ENCODE results near the gene GPC6.

GPC6 gene

DNA sequence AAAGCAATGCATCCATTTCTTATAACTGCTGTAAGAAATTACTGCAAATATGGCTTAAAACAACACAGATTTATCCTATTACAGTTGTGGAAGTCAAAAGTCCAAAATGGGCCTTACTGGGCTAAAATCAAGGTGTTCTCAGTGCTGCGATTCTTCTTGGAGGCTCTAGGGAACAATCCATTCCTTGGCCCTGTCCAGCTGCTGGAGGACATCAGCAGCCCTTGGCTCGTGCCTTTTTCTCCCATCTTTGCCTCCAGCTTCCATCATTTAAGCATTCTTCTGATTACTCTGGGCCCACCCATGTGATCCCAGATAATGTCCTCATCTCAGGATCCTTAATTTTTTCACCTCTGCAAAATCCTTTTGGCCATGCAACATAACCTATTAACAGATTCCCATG lies 645.8 kb downstream of the GPC6 start:
- H2BK120ac ChIP-seq (ENCODE audit: low read depth, low read length) = no peak overlapping the region

DNA sequence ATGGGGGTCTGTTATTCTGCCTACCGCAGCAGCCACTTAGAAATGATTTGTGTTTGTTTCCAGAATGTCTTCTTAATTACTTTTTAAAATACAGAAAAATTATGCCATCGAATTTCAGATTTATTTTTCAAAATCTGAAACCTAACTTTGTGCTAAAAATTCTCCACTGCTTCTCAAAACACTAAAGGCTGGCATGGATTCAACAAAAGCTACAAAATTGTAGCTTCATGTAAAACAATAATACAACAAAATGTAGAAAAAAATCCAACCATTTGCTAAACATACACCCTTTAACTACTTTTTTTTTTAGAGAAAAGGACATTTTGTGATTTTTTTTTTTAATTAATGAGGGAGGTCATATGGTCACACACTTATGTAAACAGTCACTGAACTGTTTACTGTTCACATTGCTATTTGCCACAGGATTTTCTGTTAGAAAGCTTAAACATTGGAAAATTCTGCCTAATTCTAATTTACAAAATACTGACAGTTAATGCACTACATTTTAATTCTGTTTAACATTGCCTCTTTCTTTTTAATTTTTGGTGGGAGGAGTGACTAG lies 646.3 kb downstream of the GPC6 start:
- no peak overlapping the region for H3K9ac ChIP-seq (ENCODE audit: low read depth, low read length, poor library complexity)

More for the DNA sequence above, 645.8 kb downstream of the GPC6 start:
- H2BK12ac ChIP-seq (ENCODE audit: low read length) = no peak overlapping the region
- no peak overlapping the region for H3K4me3 ChIP-seq (ENCODE audit: low read length in 2 of 2)
- no peaks in the 10 kb centered on the region for H3K36me3 ChIP-seq (replicated peaks in 1 of 2; ENCODE audit: control insufficient read depth in 2 of 2, insufficient read depth in 2 of 2, low read length in 2 of 2)
- no peak overlapping the region for H2BK5ac ChIP-seq (ENCODE audit: low read length)
- no peak overlapping the region for H2BK15ac ChIP-seq (ENCODE audit: low read length)
- no peaks in the 10 kb centered on the region for H3K4me1 ChIP-seq (ENCODE audit: control insufficient read depth in 2 of 2, insufficient read depth in 1 of 2, low read depth in 1 of 2, low read length in 2 of 2)
- no CpG with 5 or more reads among the region's 2 CpGs for WGBS, 2 donors (ENCODE audit: extremely low coverage in 2 of 2, insufficient read length in 2 of 2, insufficient replicate concordance in 1 of 2)
- H3K14ac ChIP-seq (ENCODE audit: low read length) = no peak overlapping the region
- no peaks in the 10 kb centered on the region for H3K9me3 ChIP-seq (replicated peaks in 1 of 2; ENCODE audit: control insufficient read depth in 2 of 2, insufficient read depth in 1 of 2, low read depth in 1 of 2, low read length in 2 of 2)
- DNase-seq (ENCODE audit: low spot score) = no peak
- no peaks in the 10 kb centered on the region for H3K79me1 ChIP-seq (ENCODE audit: low read depth, low read length)
- H3K4me2 ChIP-seq (ENCODE audit: insufficient read depth, low read length, poor library complexity, severe bottlenecking) = no peak overlapping the region
- no peak overlapping the region for H3K18ac ChIP-seq (ENCODE audit: low read length)
- no peak overlapping the region for H3K4ac ChIP-seq (ENCODE audit: low read length)
- no peak overlapping the region for H4K8ac ChIP-seq (ENCODE audit: low read depth, low read length)
- H3K27ac ChIP-seq (replicated peaks; ENCODE audit: low read length) = no peak overlapping the region
- no peak overlapping the region for H3K23ac ChIP-seq (ENCODE audit: low read depth, low read length, poor library complexity)
- no peak overlapping the region for H3K9ac ChIP-seq (ENCODE audit: low read depth, low read length, poor library complexity)
- H3K27me3 ChIP-seq (ENCODE audit: control insufficient read depth in 3 of 3, insufficient read depth in 3 of 3, low read depth in 1 of 3, low read length in 3 of 3) = no peaks in the 10 kb centered on the region
- H4K91ac ChIP-seq (ENCODE audit: low read depth, low read length, poor library complexity) = no peak overlapping the region
- H2AK5ac ChIP-seq (ENCODE audit: low read depth, low read length) = no peak overlapping the region
- H2AFZ ChIP-seq (ENCODE audit: low read length) = no peak overlapping the region

DNA sequence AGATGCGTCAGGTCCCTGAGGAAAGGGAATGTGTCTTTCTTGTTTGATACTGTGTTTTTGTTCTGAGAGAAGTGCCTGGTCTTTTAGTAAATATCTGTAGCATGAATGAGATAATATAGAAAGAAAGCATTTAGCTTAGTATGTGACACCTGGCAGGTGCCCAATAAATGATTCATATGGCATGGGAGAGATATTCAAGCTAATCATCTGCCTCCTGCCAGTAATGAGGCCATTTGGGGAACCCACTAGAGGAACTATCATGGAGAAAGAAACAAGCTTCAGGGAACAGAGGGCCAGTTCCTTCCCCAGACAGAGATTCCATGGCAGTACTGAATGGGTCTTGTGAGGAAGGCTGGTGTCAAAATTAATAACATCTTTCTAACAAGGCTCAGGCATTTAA lies 648.9 kb downstream of the GPC6 start:
- H2BK15ac ChIP-seq (ENCODE audit: low read length) = no peak overlapping the region
- no peaks in the 10 kb centered on the region for H3K9me3 ChIP-seq (replicated peaks in 1 of 2; ENCODE audit: control insufficient read depth in 2 of 2, insufficient read depth in 1 of 2, low read depth in 1 of 2, low read length in 2 of 2)
- WGBS, 2 donors (ENCODE audit: extremely low coverage in 2 of 2, insufficient read length in 2 of 2, insufficient replicate concordance in 1 of 2) = no CpG with 5 or more reads among the region's 1 CpG
- H2AK5ac ChIP-seq (ENCODE audit: low read depth, low read length) = no peak overlapping the region
- no peak overlapping the region for H2AFZ ChIP-seq (ENCODE audit: low read length)
- no peak overlapping the region for H2BK120ac ChIP-seq (ENCODE audit: low read depth, low read length)
- no peaks in the 10 kb centered on the region for H3K36me3 ChIP-seq (replicated peaks in 1 of 2; ENCODE audit: control insufficient read depth in 2 of 2, insufficient read depth in 2 of 2, low read length in 2 of 2)
- H3K4me2 ChIP-seq (ENCODE audit: insufficient read depth, low read length, poor library complexity, severe bottlenecking) = no peak overlapping the region
- H3K27me3 ChIP-seq (ENCODE audit: control insufficient read depth in 3 of 3, insufficient read depth in 3 of 3, low read depth in 1 of 3, low read length in 3 of 3) = no peaks in the 10 kb centered on the region
- no peaks in the 10 kb centered on the region for H3K79me1 ChIP-seq (ENCODE audit: low read depth, low read length)
- H3K4ac ChIP-seq (ENCODE audit: low read length) = no peak overlapping the region
- H2BK12ac ChIP-seq (ENCODE audit: low read length) = no peak overlapping the region
- H3K18ac ChIP-seq (ENCODE audit: low read length) = no peak overlapping the region
- H4K8ac ChIP-seq (ENCODE audit: low read depth, low read length) = no peak overlapping the region
- H3K9ac ChIP-seq (ENCODE audit: low read depth, low read length, poor library complexity) = no peak overlapping the region
- no peak for DNase-seq (ENCODE audit: low spot score)
- H3K23ac ChIP-seq (ENCODE audit: low read depth, low read length, poor library complexity) = no peak overlapping the region
- H3K4me1 ChIP-seq (ENCODE audit: control insufficient read depth in 2 of 2, insufficient read depth in 1 of 2, low read depth in 1 of 2, low read length in 2 of 2) = no peaks in the 10 kb centered on the region
- no peak overlapping the region for H4K91ac ChIP-seq (ENCODE audit: low read depth, low read length, poor library complexity)
- H3K27ac ChIP-seq (replicated peaks; ENCODE audit: low read length) = no peak overlapping the region
- H3K14ac ChIP-seq (ENCODE audit: low read length) = no peak overlapping the region
- no peak overlapping the region for H3K4me3 ChIP-seq (ENCODE audit: low read length in 2 of 2)
- no peak overlapping the region for H2BK5ac ChIP-seq (ENCODE audit: low read length)

More for the DNA sequence above, 646.3 kb downstream of the GPC6 start:
- no CpG with 5 or more reads among the region's 2 CpGs for whole genome bisulfite sequencing, 2 donors (ENCODE audit: extremely low coverage in 2 of 2, insufficient read length in 2 of 2, insufficient replicate concordance in 1 of 2)
- no peak overlapping the region for H2BK120ac ChIP-seq (ENCODE audit: low read depth, low read length)
- H3K4me2 ChIP-seq (ENCODE audit: insufficient read depth, low read length, poor library complexity, severe bottlenecking) = no peak overlapping the region
- H2AK5ac ChIP-seq (ENCODE audit: low read depth, low read length) = no peak overlapping the region
- no peak overlapping the region for H2AFZ ChIP-seq (ENCODE audit: low read length)
- no peak overlapping the region for H2BK5ac ChIP-seq (ENCODE audit: low read length)
- H3K9me3 ChIP-seq (replicated peaks in 1 of 2; ENCODE audit: control insufficient read depth in 2 of 2, insufficient read depth in 1 of 2, low read depth in 1 of 2, low read length in 2 of 2) = no peaks in the 10 kb centered on the region
- H3K36me3 ChIP-seq (replicated peaks in 1 of 2; ENCODE audit: control insufficient read depth in 2 of 2, insufficient read depth in 2 of 2, low read length in 2 of 2) = no peaks in the 10 kb centered on the region
- no peaks in the 10 kb centered on the region for H3K4me1 ChIP-seq (ENCODE audit: control insufficient read depth in 2 of 2, insufficient read depth in 1 of 2, low read depth in 1 of 2, low read length in 2 of 2)
- H2BK15ac ChIP-seq (ENCODE audit: low read length) = no peak overlapping the region
- no peak overlapping the region for H3K4me3 ChIP-seq (ENCODE audit: low read length in 2 of 2)
- DNase-seq (ENCODE audit: low spot score) = no peak
- no peak overlapping the region for H4K8ac ChIP-seq (ENCODE audit: low read depth, low read length)
- no peaks in the 10 kb centered on the region for H3K27me3 ChIP-seq (ENCODE audit: control insufficient read depth in 3 of 3, insufficient read depth in 3 of 3, low read depth in 1 of 3, low read length in 3 of 3)
- H2BK12ac ChIP-seq (ENCODE audit: low read length) = no peak overlapping the region
- H3K23ac ChIP-seq (ENCODE audit: low read depth, low read length, poor library complexity) = no peak overlapping the region
- H3K27ac ChIP-seq (replicated peaks; ENCODE audit: low read length) = no peak overlapping the region
- no peak overlapping the region for H3K14ac ChIP-seq (ENCODE audit: low read length)
- H3K79me1 ChIP-seq (ENCODE audit: low read depth, low read length) = no peaks in the 10 kb centered on the region
- H3K4ac ChIP-seq (ENCODE audit: low read length) = no peak overlapping the region
- H3K18ac ChIP-seq (ENCODE audit: low read length) = no peak overlapping the region
- no peak overlapping the region for H4K91ac ChIP-seq (ENCODE audit: low read depth, low read length, poor library complexity)

DNA sequence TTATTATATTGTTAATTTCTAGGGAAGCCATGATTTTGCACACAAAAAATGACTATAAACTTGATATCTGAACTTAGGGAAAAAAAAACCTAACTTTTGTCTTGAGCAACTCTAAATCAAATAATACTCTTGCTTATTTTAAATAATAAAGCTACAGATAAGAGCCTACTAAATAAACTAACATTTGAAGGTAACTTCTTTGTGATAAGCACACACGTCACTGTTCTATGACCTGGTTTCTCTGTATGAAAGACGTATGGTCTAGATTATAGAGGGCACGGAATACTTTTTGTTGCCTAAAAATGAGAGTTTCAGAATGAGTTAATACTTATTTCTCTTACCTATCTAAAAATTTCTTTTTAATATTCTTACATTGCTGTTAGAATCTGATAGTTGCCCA lies 649.6 kb downstream of the GPC6 start:
- no peak overlapping the region for H3K4me3 ChIP-seq (ENCODE audit: low read length in 2 of 2)
- no peak overlapping the region for H2BK5ac ChIP-seq (ENCODE audit: low read length)
- H3K14ac ChIP-seq (ENCODE audit: low read length) = no peak overlapping the region
- H2BK12ac ChIP-seq (ENCODE audit: low read length) = no peak overlapping the region
- no peaks in the 10 kb centered on the region for H3K79me1 ChIP-seq (ENCODE audit: low read depth, low read length)
- H4K8ac ChIP-seq (ENCODE audit: low read depth, low read length) = no peak overlapping the region
- H2BK15ac ChIP-seq (ENCODE audit: low read length) = no peak overlapping the region
- H4K91ac ChIP-seq (ENCODE audit: low read depth, low read length, poor library complexity) = no peak overlapping the region
- no peak overlapping the region for H3K4ac ChIP-seq (ENCODE audit: low read length)
- H3K4me2 ChIP-seq (ENCODE audit: insufficient read depth, low read length, poor library complexity, severe bottlenecking) = no peak overlapping the region
- no peaks in the 10 kb centered on the region for H3K27me3 ChIP-seq (ENCODE audit: control insufficient read depth in 3 of 3, insufficient read depth in 3 of 3, low read depth in 1 of 3, low read length in 3 of 3)
- no peaks in the 10 kb centered on the region for H3K36me3 ChIP-seq (replicated peaks in 1 of 2; ENCODE audit: control insufficient read depth in 2 of 2, insufficient read depth in 2 of 2, low read length in 2 of 2)
- no peak overlapping the region for H2BK120ac ChIP-seq (ENCODE audit: low read depth, low read length)
- no CpG with 5 or more reads among the region's 3 CpGs for WGBS, 2 donors (ENCODE audit: extremely low coverage in 2 of 2, insufficient read length in 2 of 2, insufficient replicate concordance in 1 of 2)
- H2AFZ ChIP-seq (ENCODE audit: low read length) = no peak overlapping the region
- H3K9me3 ChIP-seq (replicated peaks in 1 of 2; ENCODE audit: control insufficient read depth in 2 of 2, insufficient read depth in 1 of 2, low read depth in 1 of 2, low read length in 2 of 2) = no peaks in the 10 kb centered on the region
- H3K23ac ChIP-seq (ENCODE audit: low read depth, low read length, poor library complexity) = no peak overlapping the region
- no peak overlapping the region for H2AK5ac ChIP-seq (ENCODE audit: low read depth, low read length)
- DNase-seq (ENCODE audit: low spot score) = no peak
- no peaks in the 10 kb centered on the region for H3K4me1 ChIP-seq (ENCODE audit: control insufficient read depth in 2 of 2, insufficient read depth in 1 of 2, low read depth in 1 of 2, low read length in 2 of 2)
- no peak overlapping the region for H3K9ac ChIP-seq (ENCODE audit: low read depth, low read length, poor library complexity)
- H3K18ac ChIP-seq (ENCODE audit: low read length) = no peak overlapping the region
- H3K27ac ChIP-seq (replicated peaks; ENCODE audit: low read length) = no peak overlapping the region

Measured in neuronal stem cell (in vitro differentiated cells).